Measurements from ENCODE around the gene GATAD2A. TPM values are rescaled to one million over a fixed set of nuclear protein-coding genes. Genes with fewer than 3 reads are reported as not detected.

The GATAD2A gene
- total and polyA plus RNA-seq, 9 of the 15 experiments (the other 6 are each of a cell fraction or from before 2014, with no cell fraction given), result 2.4 to 226 (median 44.2) TPM

DNA sequence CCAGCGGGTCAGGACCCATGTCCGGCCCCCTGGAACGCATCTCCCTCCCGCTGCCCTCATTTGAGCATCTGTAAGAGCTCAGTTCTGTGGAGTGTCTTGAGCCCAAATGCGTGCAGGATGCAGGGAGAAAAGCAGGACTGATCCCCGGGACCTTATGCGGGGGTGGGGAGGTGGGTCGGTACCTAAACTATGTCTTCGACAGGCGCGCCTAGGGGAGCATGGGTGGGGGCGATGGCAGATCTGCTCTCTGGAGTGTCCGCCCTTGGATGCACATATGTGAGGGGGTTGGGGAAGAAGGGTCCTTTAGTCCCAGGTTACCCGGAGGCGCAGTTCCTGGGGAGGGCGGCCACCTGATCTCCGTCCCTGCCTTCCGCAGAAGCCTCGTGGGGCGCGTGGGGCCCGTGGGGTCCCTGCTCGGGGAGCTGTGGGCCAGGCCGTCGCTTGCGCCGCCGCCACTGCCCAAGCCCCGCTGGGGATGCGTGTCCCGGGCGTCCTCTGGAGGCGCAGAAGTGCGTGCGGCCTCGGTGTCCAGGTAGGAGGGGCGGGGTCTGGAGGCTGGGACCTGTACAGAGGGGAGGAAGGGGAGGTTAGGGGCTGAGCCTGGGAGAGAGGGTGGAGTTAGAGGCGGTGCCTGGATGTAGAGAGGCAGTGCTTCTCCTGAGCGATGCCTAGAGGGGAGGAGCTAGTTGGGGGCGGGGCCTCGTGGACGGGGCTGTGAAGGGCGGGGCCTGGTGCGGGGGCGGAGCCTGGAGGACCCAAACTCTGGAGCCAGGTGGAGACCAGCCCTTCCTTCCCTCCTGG, 135.4 kb downstream of the GATAD2A start (continued):
- TF ChIP-seq, protein P1, sequence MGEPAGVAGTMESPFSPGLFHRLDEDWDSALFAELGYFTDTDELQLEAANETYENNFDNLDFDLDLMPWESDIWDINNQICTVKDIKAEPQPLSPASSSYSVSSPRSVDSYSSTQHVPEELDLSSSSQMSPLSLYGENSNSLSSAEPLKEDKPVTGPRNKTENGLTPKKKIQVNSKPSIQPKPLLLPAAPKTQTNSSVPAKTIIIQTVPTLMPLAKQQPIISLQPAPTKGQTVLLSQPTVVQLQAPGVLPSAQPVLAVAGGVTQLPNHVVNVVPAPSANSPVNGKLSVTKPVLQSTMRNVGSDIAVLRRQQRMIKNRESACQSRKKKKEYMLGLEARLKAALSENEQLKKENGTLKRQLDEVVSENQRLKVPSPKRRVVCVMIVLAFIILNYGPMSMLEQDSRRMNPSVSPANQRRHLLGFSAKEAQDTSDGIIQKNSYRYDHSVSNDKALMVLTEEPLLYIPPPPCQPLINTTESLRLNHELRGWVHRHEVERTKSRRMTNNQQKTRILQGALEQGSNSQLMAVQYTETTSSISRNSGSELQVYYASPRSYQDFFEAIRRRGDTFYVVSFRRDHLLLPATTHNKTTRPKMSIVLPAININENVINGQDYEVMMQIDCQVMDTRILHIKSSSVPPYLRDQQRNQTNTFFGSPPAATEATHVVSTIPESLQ (CRISPR knock-in tag; IDR thresholded peaks at IDR 0.05), result no peak
- TF ChIP-seq NRF1 (conservative IDR thresholded peaks at IDR 0.05 in 1 of 2, IDR thresholded peaks at IDR 0.05 in 1 of 2) (peak; percentile 55 to 65; a peak in 3 of 4 replicates), ZNF165 (CRISPR knock-in tag; IDR thresholded peaks at IDR 0.05; ENCODE audit: borderline replicate concordance) (no peak), MAZ (CRISPR knock-in tag; conservative IDR thresholded peaks at IDR 0.05 in 1 of 2, IDR thresholded peaks at IDR 0.05 in 1 of 2) (0 out of 4 replicates have a peak, but pooled peaks of 1 of the 2 experiments have one; percentile 10), POLR2G (IDR thresholded peaks at IDR 0.05; ENCODE audit: low read depth, low read length) (peak; percentile 45; the same call in 1 of the 2 replicates), PRMT5 (CRISPR knock-in tag; IDR thresholded peaks at IDR 0.05) (no peak), TRIM24 (IDR thresholded peaks at IDR 0.05) (no peak), EGR1 (conservative IDR thresholded peaks at IDR 0.05) (peak; percentile 70), SPI1 (IDR thresholded peaks at IDR 0.05; ENCODE audit: borderline replicate concordance, low read depth, low read length) (peak; percentile 30; the same call in 1 of the 2 replicates), FOXK2 (conservative IDR thresholded peaks at IDR 0.05 in 1 of 2, IDR thresholded peaks at IDR 0.05 in 1 of 2; ENCODE audit: low read depth in 2 of 2) (no peak), ZNF263 (CRISPR knock-in tag; IDR thresholded peaks at IDR 0.05; ENCODE audit: borderline replicate concordance) (peak; percentile 59; the same call in 1 of the 2 replicates), ARID1B (IDR thresholded peaks at IDR 0.05) (no peak), SOX6 (IDR thresholded peaks at IDR 0.05) (no peak), ERF (CRISPR knock-in tag; IDR thresholded peaks at IDR 0.05) (no peak)
- TF ChIP-seq, protein P2, sequence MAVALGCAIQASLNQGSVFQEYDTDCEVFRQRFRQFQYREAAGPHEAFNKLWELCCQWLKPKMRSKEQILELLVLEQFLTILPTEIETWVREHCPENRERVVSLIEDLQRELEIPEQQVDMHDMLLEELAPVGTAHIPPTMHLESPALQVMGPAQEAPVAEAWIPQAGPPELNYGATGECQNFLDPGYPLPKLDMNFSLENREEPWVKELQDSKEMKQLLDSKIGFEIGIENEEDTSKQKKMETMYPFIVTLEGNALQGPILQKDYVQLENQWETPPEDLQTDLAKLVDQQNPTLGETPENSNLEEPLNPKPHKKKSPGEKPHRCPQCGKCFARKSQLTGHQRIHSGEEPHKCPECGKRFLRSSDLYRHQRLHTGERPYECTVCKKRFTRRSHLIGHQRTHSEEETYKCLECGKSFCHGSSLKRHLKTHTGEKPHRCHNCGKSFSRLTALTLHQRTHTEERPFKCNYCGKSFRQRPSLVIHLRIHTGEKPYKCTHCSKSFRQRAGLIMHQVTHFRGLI (CRISPR knock-in tag; IDR thresholded peaks at IDR 0.05), result no peak
- TF ChIP-seq, protein P3, sequence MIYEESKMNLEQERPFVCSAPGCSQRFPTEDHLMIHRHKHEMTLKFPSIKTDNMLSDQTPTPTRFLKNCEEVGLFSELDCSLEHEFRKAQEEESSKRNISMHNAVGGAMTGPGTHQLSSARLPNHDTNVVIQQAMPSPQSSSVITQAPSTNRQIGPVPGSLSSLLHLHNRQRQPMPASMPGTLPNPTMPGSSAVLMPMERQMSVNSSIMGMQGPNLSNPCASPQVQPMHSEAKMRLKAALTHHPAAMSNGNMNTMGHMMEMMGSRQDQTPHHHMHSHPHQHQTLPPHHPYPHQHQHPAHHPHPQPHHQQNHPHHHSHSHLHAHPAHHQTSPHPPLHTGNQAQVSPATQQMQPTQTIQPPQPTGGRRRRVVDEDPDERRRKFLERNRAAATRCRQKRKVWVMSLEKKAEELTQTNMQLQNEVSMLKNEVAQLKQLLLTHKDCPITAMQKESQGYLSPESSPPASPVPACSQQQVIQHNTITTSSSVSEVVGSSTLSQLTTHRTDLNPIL (CRISPR knock-in tag; IDR thresholded peaks at IDR 0.05), result no peak
- TF ChIP-seq, protein P4, sequence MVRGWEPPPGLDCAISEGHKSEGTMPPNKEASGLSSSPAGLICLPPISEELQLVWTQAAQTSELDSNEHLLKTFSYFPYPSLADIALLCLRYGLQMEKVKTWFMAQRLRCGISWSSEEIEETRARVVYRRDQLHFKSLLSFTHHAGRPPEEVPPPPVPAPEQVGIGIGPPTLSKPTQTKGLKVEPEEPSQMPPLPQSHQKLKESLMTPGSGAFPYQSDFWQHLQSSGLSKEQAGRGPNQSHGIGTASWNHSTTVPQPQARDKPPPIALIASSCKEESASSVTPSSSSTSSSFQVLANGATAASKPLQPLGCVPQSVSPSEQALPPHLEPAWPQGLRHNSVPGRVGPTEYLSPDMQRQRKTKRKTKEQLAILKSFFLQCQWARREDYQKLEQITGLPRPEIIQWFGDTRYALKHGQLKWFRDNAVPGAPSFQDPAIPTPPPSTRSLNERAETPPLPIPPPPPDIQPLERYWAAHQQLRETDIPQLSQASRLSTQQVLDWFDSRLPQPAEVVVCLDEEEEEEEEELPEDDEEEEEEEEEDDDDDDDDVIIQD (CRISPR knock-in tag; IDR thresholded peaks at IDR 0.05), result no peak
